Activated naive CD8-positive, alpha-beta T cell treated with anti-CD3 and anti-CD28 coated beads, Interleukin-2, amount 50 U/mL, for 24 hours (primary cell): ENCODE results near the gene CSNK1G2.

Experiments
- ATAC-seq: fragments of 150-1000 bp; cut with Tn5 transposase; one replicate; pipeline ENCODE4 v1.10.0; 2021
- DNase-seq: peaks from one replicate; pipeline ENCODE4 v3.0.0; 2021
- H3K27ac Mint-ChIP-seq: one replicate; pipeline ENCODE4 v1.8.0; 2021; ENCODE audit warnings: mild to moderate bottlenecking, mixed read lengths
- H3K27me3 Mint-ChIP-seq: one replicate; pipeline ENCODE4 v1.8.0; 2021; ENCODE audit warnings: mixed read lengths
- H3K36me3 Mint-ChIP-seq: one replicate; pipeline ENCODE4 v1.8.0; 2021; ENCODE audit warnings: low read depth, mixed read lengths
- H3K4me1 Mint-ChIP-seq: one replicate; pipeline ENCODE4 v1.8.0; 2021; ENCODE audit warnings: mixed read lengths
- H3K4me3 Mint-ChIP-seq: one replicate; pipeline ENCODE4 v1.8.0; 2021; ENCODE audit warnings: mild to moderate bottlenecking, moderate library complexity, mixed read lengths
- H3K9me3 Mint-ChIP-seq: one replicate; pipeline ENCODE4 v1.8.0; 2021; ENCODE audit warnings: mixed read lengths

CSNK1G2 gene

GRCh38 chr19:1911995-1912394 is 29.0 kb upstream of the CSNK1G2 start:
- Mint-ChIP-seq H3K4me1 (peaks cover 24% of the 10 kb centered on the region), H3K27me3 (no peaks in the 10 kb centered on the region), H3K36me3 (peaks cover 3% of the 10 kb centered on the region), H3K4me3 (no peak overlapping the region), H3K27ac (no peak overlapping the region), H3K9me3 (no peaks in the 10 kb centered on the region)
- DNase-seq, result no peak
- no peak for ATAC-seq

- no peak overlapping the region for H3K27ac Mint-ChIP-seq
- ATAC-seq (no peak), DNase-seq (no peak)
- no peak overlapping the region for H3K4me3 Mint-ChIP-seq
- peaks cover 21% of the 10 kb centered on the region for H3K4me1 Mint-ChIP-seq
- H3K36me3 Mint-ChIP-seq, result peaks cover 3% of the 10 kb centered on the region
- no peaks in the 10 kb centered on the region for H3K9me3 Mint-ChIP-seq
- H3K27me3 Mint-ChIP-seq, result no peaks in the 10 kb centered on the region
Observed at GRCh38 chr19:1912760-1913505, 28.0 kb upstream of the CSNK1G2 start.

- Mint-ChIP-seq H3K4me3 (no peak overlapping the region), H3K27ac (no peak overlapping the region), H3K9me3 (no peaks in the 10 kb centered on the region), H3K4me1 (peaks cover 16% of the 10 kb centered on the region), H3K36me3 (peaks cover 3% of the 10 kb centered on the region), H3K27me3 (no peaks in the 10 kb centered on the region)
- no peak for ATAC-seq
- no peak for DNase-seq
Observed at GRCh38 chr19:1913781-1914577, 27.0 kb upstream of the CSNK1G2 start.

GRCh38 chr19:1914826-1915341 is 26.1 kb upstream of the CSNK1G2 start:
- no peaks in the 10 kb centered on the region for H3K27me3 Mint-ChIP-seq
- ATAC-seq (no peak), DNase-seq (no peak)
- H3K4me3 Mint-ChIP-seq, result no peak overlapping the region
- no peaks in the 10 kb centered on the region for H3K9me3 Mint-ChIP-seq
- peaks cover 3% of the 10 kb centered on the region for H3K36me3 Mint-ChIP-seq
- H3K27ac Mint-ChIP-seq, result no peak overlapping the region
- peaks cover 7% of the 10 kb centered on the region for H3K4me1 Mint-ChIP-seq

- no peaks in the 10 kb centered on the region for H3K9me3 Mint-ChIP-seq
- DNase-seq, result no peak
- H3K4me3 Mint-ChIP-seq, result no peak overlapping the region
- no peak overlapping the region for H3K27ac Mint-ChIP-seq
- ATAC-seq, result no peak
- H3K27me3 Mint-ChIP-seq, result no peaks in the 10 kb centered on the region
- H3K36me3 Mint-ChIP-seq, result peaks cover 5% of the 10 kb centered on the region
- H3K4me1 Mint-ChIP-seq, result peaks cover 2% of the 10 kb centered on the region
Observed at GRCh38 chr19:1917146-1917545, 23.8 kb upstream of the CSNK1G2 start.

GRCh38 chr19:1917926-1918325 is 23.0 kb upstream of the CSNK1G2 start:
- Mint-ChIP-seq H3K4me1 (peaks cover 2% of the 10 kb centered on the region), H3K27ac (no peak overlapping the region), H3K36me3 (peaks cover 5% of the 10 kb centered on the region), H3K9me3 (no peaks in the 10 kb centered on the region), H3K4me3 (no peak overlapping the region), H3K27me3 (no peaks in the 10 kb centered on the region)
- ATAC-seq, result no peak
- no peak for DNase-seq

- Mint-ChIP-seq H3K27ac (no peak overlapping the region), H3K9me3 (no peaks in the 10 kb centered on the region), H3K27me3 (no peaks in the 10 kb centered on the region), H3K4me3 (no peak overlapping the region), H3K4me1 (peaks cover 3% of the 10 kb centered on the region), H3K36me3 (peaks cover 2% of the 10 kb centered on the region)
- DNase-seq (no peak), ATAC-seq (no peak)
Observed at GRCh38 chr19:1918975-1919374, 22.0 kb upstream of the CSNK1G2 start.

- ATAC-seq (no peak), DNase-seq (no peak)
- H3K27ac Mint-ChIP-seq, result no peak overlapping the region
- H3K9me3 Mint-ChIP-seq, result no peaks in the 10 kb centered on the region
- H3K36me3 Mint-ChIP-seq, result peaks cover 2% of the 10 kb centered on the region
- no peak overlapping the region for H3K4me3 Mint-ChIP-seq
- peaks cover 3% of the 10 kb centered on the region for H3K4me1 Mint-ChIP-seq
- H3K27me3 Mint-ChIP-seq, result no peaks in the 10 kb centered on the region
Observed at GRCh38 chr19:1920644-1921043, 20.3 kb upstream of the CSNK1G2 start.

- H3K4me1 Mint-ChIP-seq, result peaks cover 3% of the 10 kb centered on the region
- H3K27ac Mint-ChIP-seq, result no peak overlapping the region
- no peak for ATAC-seq
- H3K36me3 Mint-ChIP-seq, result peaks cover 2% of the 10 kb centered on the region
- H3K4me3 Mint-ChIP-seq, result no peak overlapping the region
- H3K9me3 Mint-ChIP-seq, result no peaks in the 10 kb centered on the region
- H3K27me3 Mint-ChIP-seq, result no peaks in the 10 kb centered on the region
- no peak for DNase-seq
Observed at GRCh38 chr19:1921326-1921725, 19.6 kb upstream of the CSNK1G2 start.

- Mint-ChIP-seq H3K9me3 (no peaks in the 10 kb centered on the region), H3K27me3 (no peaks in the 10 kb centered on the region), H3K4me3 (no peak overlapping the region), H3K27ac (no peak overlapping the region), H3K4me1 (peaks cover 3% of the 10 kb centered on the region), H3K36me3 (peaks cover 2% of the 10 kb centered on the region)
- ATAC-seq (no peak), DNase-seq (no peak)
Observed at GRCh38 chr19:1921825-1922224, 19.1 kb upstream of the CSNK1G2 start.

GRCh38 chr19:1922803-1923202 is 18.2 kb upstream of the CSNK1G2 start:
- peaks cover 2% of the 10 kb centered on the region for H3K36me3 Mint-ChIP-seq
- DNase-seq, result no peak
- H3K9me3 Mint-ChIP-seq, result no peaks in the 10 kb centered on the region
- no peak overlapping the region for H3K4me3 Mint-ChIP-seq
- H3K27ac Mint-ChIP-seq, result no peak overlapping the region
- H3K27me3 Mint-ChIP-seq, result no peaks in the 10 kb centered on the region
- ATAC-seq, result no peak
- H3K4me1 Mint-ChIP-seq, result peaks cover 7% of the 10 kb centered on the region

GRCh38 chr19:1923319-1923718 is 17.7 kb upstream of the CSNK1G2 start:
- H3K36me3 Mint-ChIP-seq, result peaks cover 2% of the 10 kb centered on the region
- peaks cover 9% of the 10 kb centered on the region for H3K4me1 Mint-ChIP-seq
- H3K4me3 Mint-ChIP-seq, result no peak overlapping the region
- no peaks in the 10 kb centered on the region for H3K27me3 Mint-ChIP-seq
- no peak for DNase-seq
- peak overlapping the region; percentile 22 for H3K27ac Mint-ChIP-seq
- peak; percentile 61 for ATAC-seq
- no peaks in the 10 kb centered on the region for H3K9me3 Mint-ChIP-seq

GRCh38 chr19:1924320-1924961 is 16.5 kb upstream of the CSNK1G2 start:
- H3K27ac Mint-ChIP-seq, result no peak overlapping the region
- ATAC-seq, result no peak
- no peaks in the 10 kb centered on the region for H3K9me3 Mint-ChIP-seq
- no peak overlapping the region for H3K4me3 Mint-ChIP-seq
- H3K36me3 Mint-ChIP-seq, result peaks cover 2% of the 10 kb centered on the region
- H3K27me3 Mint-ChIP-seq, result no peaks in the 10 kb centered on the region
- DNase-seq, result no peak
- H3K4me1 Mint-ChIP-seq, result peaks cover 9% of the 10 kb centered on the region

GRCh38 chr19:1925544-1925943 is 15.4 kb upstream of the CSNK1G2 start:
- ATAC-seq (no peak), DNase-seq (no peak)
- Mint-ChIP-seq H3K36me3 (no peaks in the 10 kb centered on the region), H3K9me3 (no peaks in the 10 kb centered on the region), H3K27me3 (no peaks in the 10 kb centered on the region), H3K4me3 (no peak overlapping the region), H3K4me1 (peaks cover 12% of the 10 kb centered on the region), H3K27ac (no peak overlapping the region)
